ENCODE measurements around the gene RPA3. TPM values are rescaled to one million over a fixed set of nuclear protein-coding genes. Genes with fewer than 3 reads are reported as not detected.
"Not testable (repeated sequence)": the region's sequence is repeated elsewhere in the genome, so short reads cannot be mapped to it uniquely, and the experiment has no call there.

Gene RPA3
- total RNA-seq, 1 donor from 2014 or later, result 33.7 TPM

- TF ChIP-seq CTCF (conservative IDR thresholded peaks at IDR 0.05; ENCODE audit: low read depth, low read length), result no peak
- no peak overlapping the region for H3K4me3 ChIP-seq (ENCODE audit: low read depth, low read length)
These were observed 30.6 kb downstream of the RPA3 start for GRCh38 chr7:7687800-7688199.

GRCh38 chr7:7686811-7687508 is 31.4 kb downstream of the RPA3 start:
- H3K4me3 ChIP-seq (ENCODE audit: low read depth, low read length), result no peak overlapping the region
- no peak for DNase-seq (ENCODE audit: low read depth)
- TF ChIP-seq CTCF (conservative IDR thresholded peaks at IDR 0.05; ENCODE audit: low read depth, low read length), result no peak

More at GRCh38 chr7:7687800-7688199, 30.6 kb downstream of the RPA3 start:
- no peak for DNase-seq (ENCODE audit: low read depth)

- no peak for TF ChIP-seq CTCF (conservative IDR thresholded peaks at IDR 0.05; ENCODE audit: low read depth, low read length)
- DNase-seq (ENCODE audit: low read depth), result no peak
- peak overlapping the region; percentile 5 for H3K4me3 ChIP-seq (ENCODE audit: low read depth, low read length)
These were observed 35.5 kb downstream of the RPA3 start for GRCh38 chr7:7682861-7683260.

- no peak for DNase-seq (ENCODE audit: low read depth)
- H3K4me3 ChIP-seq (ENCODE audit: low read depth, low read length), result no peak overlapping the region
- no peak for TF ChIP-seq CTCF (conservative IDR thresholded peaks at IDR 0.05; ENCODE audit: low read depth, low read length)
These were observed 36.5 kb downstream of the RPA3 start for GRCh38 chr7:7681936-7682329.

GRCh38 chr7:7681191-7681935 is 37.0 kb downstream of the RPA3 start:
- DNase-seq (ENCODE audit: low read depth), result peak; percentile 49
- peak; percentile 61 for TF ChIP-seq CTCF (conservative IDR thresholded peaks at IDR 0.05; ENCODE audit: low read depth, low read length)
- no peak overlapping the region for H3K4me3 ChIP-seq (ENCODE audit: low read depth, low read length)

GRCh38 chr7:7679640-7680039 is 38.8 kb downstream of the RPA3 start:
- not testable (repeated sequence) for DNase-seq (ENCODE audit: low read depth)

GRCh38 chr7:7675686-7676085 is 42.7 kb downstream of the RPA3 start:
- no peak overlapping the region for H3K4me3 ChIP-seq (ENCODE audit: low read depth, low read length)
- no peak for TF ChIP-seq CTCF (conservative IDR thresholded peaks at IDR 0.05; ENCODE audit: low read depth, low read length)
- DNase-seq (ENCODE audit: low read depth), result no peak

More at GRCh38 chr7:7679640-7680039, 38.8 kb downstream of the RPA3 start:
- H3K4me3 ChIP-seq (ENCODE audit: low read depth, low read length), result not testable (repeated sequence)

All from epithelial cell of proximal tubule (primary cell).